Hippocampal formation (tissue), 2 donors: Measurements from ENCODE around the gene TMEM150B.

Experiments
- DNase-seq, 2 donors: peaks; one replicate each; lab custom pipeline; 2025; lab: John Stamatoyannopoulos, UW

TMEM150B gene

GRCh38 chr19:55325172-55325571 lies at the start of gene TMEM150B:
Gene TMEM150B (minus strand): TSS chr19:55325341. CDS start chr19:55321036, 4,305 bp downstream.
- no peak for DNase-seq

- DNase-seq: no peak
Observed at GRCh38 chr19:55373993-55374757, 49.0 kb upstream of the TMEM150B start.

- DNase-seq: no peak
Observed at GRCh38 chr19:55373306-55373992, 48.3 kb upstream of the TMEM150B start.

- no peak for DNase-seq
Observed at GRCh38 chr19:55372316-55373081, 47.4 kb upstream of the TMEM150B start.

GRCh38 chr19:55370305-55370988 lies 45.3 kb upstream of the TMEM150B start, which contains the start of gene IL11:
Gene IL11 (minus strand): TSS chr19:55370463. CDS start chr19:55370310, 153 bp downstream.
- DNase-seq: no peak

- DNase-seq: no peak
Observed at GRCh38 chr19:55369653-55370304, 44.6 kb upstream of the TMEM150B start.

GRCh38 chr19:55368701-55369563 lies 43.8 kb upstream of the TMEM150B start:
- DNase-seq: no peak

- DNase-seq: no peak
Observed at GRCh38 chr19:55368106-55368505, 43.0 kb upstream of the TMEM150B start.

GRCh38 chr19:55366790-55367189 lies 41.6 kb upstream of the TMEM150B start:
- DNase-seq: no peak

- DNase-seq: no peak
Observed at GRCh38 chr19:55365964-55366363, 40.8 kb upstream of the TMEM150B start.

GRCh38 chr19:55365245-55365644 lies 40.1 kb upstream of the TMEM150B start:
- DNase-seq: no peak

- no peak for DNase-seq
Observed at GRCh38 chr19:55362990-55363716, 38.0 kb upstream of the TMEM150B start, which contains the start of gene GARIN5B. Gene GARIN5B (minus strand): TSS chr19:55363260. CDS start chr19:55363066, 194 bp downstream.

- DNase-seq: no peak
Observed at GRCh38 chr19:55362174-55362989, 37.2 kb upstream of the TMEM150B start.

- DNase-seq: no peak
Observed at GRCh38 chr19:55360902-55361301, 35.8 kb upstream of the TMEM150B start.

GRCh38 chr19:55358943-55359908 lies 34.1 kb upstream of the TMEM150B start:
- no peak for DNase-seq

- no peak for DNase-seq
Observed at GRCh38 chr19:55358493-55358892, 33.4 kb upstream of the TMEM150B start.

GRCh38 chr19:55355213-55355821 lies 30.2 kb upstream of the TMEM150B start:
- DNase-seq: no peak
